NCI-H2171 treated with DMSO at 0.1 percent for 48 hours (cell line): Measurements from ENCODE around the gene AGO1.
"Not testable (repeated sequence)": the region's sequence is repeated elsewhere in the genome, so short reads cannot be mapped to it uniquely, and the experiment has no call there.

Experiments used
- DNase-seq: peaks from one replicate; lab custom pipeline; 2025; lab: John Stamatoyannopoulos, UW

AGO1 gene

DNA sequence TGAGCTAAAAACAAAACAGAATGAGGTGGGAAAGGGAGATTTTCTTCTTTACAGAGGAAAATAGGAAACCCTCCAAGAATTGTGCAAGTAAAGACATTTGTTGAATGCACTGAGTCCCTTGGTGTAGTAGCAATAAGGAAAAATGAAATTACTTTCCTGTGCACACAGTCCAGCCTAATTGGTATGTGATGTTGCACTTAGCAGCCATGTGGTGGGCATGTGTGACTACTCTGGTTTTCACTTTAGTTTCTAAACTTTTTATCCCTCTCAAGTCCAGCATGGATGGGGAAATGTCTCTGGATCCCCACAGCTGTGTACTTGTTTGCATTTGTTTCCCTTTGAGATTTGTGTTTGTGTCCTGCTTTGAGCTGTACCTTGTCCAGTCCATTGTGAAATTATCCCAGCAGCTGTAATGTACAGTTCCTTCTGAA is 40.8 kb downstream of the AGO1 start:
- no peak for DNase-seq

DNA sequence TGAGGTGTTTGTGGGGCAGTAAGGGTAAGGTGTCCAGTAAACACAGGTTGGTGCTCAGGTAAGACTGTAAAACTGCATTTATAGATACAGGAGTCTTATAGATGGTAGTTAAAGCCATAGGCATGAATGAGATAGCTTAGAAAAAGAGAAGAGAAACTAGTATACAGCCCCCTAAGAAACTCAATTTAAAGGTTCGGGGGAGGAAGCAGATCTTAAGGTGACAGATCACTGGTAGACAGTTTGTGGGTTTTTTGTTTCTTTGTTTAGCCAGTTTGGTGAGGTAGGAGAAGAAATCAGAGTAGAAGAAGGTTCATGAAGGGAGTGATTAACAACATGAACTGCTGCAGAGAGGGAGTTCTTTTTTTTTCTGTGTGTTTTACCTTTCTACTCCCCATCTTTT is 41.8 kb downstream of the AGO1 start:
- no peak for DNase-seq

DNA sequence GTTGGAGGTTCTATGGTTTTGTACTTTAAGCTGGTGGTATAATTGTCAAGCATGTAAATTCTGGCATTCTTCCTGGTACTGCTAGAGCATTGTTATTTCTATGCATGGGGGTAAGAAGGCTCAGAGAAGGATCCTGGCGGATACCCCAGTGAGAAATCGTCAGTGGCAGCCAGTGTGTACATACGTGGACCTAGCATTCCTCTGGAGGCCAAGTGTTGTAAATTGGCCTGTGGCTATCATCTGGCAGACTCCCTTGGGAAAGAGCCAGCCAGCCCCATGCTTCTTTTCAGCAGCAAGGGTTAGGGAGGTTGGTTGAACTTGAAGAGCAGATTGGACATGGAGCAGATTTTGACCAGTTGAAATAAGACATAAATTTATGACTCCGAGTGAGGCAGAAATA is 42.7 kb downstream of the AGO1 start:
- no peak for DNase-seq

DNA sequence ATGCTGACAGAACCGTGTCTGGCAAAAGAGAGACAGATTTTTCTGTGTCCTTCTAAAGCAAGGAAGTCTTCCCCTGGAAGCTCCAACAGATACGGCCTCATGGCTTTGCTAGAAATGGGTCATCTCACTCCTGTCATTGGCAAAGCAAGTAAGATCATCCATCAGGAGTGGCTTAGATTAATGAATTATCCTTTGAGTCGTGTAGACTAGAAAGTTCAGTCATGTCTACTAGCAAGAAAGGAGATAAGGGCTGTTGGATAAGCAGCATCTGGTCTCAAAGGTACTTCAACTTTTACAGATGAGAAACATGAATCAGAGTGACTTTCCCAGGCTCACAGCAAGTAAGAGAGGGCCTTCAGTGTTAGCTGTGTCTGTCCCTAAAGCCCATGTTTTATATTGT is 44.5 kb downstream of the AGO1 start:
- DNase-seq, result no peak

DNA sequence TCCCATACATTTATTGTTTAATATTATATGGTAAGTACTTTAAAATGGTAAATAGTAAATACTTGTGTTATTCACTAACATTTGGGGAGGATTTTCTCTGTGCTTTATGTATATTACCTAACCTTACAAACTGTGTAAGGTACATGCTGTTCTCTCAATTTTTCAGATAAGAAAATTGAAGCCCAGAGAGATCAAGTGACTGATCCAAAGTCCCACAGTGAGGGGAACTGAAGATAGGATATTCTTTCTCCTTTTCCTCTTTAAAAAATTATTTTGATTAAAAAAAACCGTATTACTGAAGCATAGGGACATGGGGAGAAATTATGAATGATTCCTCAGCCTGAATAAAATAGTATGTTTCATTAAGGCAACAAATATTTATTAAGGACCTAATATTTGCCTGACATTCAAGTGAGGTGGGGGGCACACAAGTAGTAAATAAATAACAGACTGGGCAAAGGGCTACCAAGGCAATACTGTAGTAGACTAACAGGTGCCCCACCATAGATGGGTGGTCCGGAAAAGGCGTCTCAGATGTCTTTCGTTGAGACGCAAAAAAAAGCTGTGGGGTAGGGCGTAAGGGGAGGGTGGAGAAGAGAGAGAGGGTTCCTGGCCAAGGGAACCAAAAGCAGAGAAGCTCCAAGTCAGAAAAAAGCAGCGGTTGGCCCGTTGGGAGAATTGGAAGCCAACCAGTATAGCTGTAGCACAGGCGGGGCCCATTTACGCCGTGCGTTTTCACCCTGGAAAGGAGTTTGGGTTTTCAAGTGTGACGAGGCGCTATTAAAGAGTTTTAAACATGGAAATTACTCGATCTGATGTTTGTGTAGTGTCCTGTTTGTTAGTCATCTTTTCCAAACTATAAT is 47.0 kb downstream of the AGO1 start:
- DNase-seq, result peak; percentile 78

DNA sequence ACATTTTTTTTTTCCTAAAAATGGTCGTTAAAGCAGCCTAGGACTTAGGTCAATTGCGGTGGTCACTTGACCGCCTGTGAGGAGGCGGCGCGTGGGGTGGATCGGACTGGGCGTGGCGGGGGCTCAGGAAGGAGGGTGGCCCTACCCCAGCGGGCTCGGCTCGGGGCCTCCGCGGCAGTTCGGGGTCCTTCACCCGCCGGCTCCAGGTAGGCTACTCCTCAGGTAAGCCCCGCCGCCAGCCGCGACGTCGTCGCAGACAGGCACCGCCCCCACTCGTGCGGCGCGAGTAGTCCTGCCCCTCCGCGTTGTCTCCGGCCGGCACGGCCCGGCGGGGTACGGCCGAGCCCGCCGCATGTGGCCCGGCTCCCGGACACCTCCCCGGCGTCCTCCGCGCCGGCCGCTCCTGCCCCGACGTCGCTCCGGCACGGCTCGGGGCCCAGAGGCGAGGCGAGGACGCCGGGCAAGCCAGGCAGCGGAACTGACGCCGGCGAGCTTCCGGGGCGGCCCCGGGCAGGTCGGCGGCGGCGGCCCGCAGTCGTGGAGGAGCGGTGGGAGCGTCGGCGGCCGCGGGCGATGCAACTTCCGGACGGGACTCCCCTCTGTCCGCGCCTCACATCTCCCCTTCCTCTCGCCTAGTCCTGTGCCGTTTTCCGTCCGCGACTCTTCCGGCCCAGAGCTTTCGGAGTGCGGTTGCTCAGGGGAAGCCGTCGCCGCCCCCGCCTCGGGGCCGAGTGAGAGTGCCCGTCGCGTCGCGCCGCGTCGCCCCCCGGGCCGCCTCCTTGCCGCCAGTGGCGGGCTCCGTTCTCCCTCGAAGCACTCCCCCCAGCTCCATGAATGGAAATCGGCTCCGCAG is 47.8 kb downstream of the AGO1 start, which contains the start of gene AGO3:
AGO3 (plus strand) TSS at position 513 of the 853 bp plus-strand sequence; CDS start at position 835, 322 bp downstream.
- DNase-seq, result peak; percentile 96

DNA sequence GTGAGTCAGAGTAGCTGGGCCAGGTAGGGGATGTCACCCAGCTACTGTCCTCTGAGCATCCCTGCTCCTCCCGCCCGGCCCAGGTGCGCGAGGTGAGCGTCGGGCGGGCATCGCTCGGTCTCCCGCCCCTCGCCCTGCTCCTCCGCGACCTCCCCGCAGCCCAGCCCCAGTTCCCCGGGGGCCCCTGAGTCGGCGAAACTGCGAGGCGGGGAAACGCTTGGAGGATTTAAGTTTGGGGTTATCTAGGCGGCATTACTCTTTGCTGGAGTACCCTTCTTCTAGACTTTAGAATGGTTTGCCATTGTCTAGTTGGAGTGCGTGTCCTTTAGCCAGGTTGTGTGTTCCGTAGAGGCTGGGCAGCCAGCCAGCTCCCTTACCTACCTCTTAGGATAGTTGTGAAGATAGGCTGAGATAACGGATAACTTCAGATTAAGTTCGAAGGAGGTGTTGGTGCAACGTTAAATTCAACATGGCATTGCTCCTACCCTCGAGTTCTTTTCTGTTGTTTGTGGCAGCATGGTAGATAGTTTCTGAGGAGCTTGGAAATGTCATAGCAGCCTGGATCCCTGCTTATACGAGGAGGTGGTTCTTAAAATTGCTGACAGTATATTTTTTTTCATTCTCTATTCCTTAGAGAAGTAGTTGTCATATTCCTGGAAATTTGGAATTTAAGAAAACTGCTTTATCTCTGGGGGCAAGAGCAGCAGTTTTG is 48.6 kb downstream of the AGO1 start:
- DNase-seq, result no peak

DNA sequence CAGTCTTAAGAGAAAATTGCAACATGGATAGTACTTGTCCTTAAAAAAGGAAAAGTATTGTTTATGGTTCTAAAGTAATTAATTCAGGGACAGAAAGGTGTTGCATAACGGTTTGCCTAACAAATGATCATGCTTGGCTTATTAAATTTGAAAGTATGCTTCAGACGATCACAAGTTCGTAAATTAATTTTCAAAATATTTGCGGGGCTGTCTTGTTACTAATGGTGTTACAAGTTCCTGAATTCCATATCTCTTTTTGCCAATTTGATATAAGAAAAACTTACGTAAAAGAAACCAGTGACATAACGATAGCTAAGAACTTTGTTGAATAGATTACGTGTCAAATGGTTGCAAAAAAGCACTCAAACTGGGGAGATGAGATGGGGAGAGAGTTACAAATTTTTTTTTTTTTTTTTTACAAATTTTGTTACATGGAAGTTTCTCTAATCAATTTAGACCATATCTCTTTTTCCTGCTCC is 49.2 kb downstream of the AGO1 start:
- DNase-seq, result no peak

DNA sequence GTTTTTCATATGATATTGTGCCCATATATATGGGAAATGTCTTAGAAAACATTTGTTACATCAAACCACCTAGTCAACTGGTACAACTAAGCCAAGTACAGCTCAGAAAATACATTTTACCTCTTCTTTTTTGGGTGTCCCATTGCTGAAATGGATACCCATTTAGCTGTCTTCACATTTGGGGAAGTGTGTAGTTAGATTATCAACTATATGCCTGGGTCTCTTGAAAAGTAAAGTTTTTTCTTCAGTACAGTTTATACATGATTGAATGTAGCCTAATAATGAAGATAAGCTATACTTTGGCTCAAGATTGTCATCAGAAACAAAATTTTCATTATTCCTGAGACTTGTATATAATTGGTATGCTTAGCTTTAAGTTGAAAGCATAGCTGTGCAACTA is 49.9 kb downstream of the AGO1 start:
- DNase-seq, result no peak

DNA sequence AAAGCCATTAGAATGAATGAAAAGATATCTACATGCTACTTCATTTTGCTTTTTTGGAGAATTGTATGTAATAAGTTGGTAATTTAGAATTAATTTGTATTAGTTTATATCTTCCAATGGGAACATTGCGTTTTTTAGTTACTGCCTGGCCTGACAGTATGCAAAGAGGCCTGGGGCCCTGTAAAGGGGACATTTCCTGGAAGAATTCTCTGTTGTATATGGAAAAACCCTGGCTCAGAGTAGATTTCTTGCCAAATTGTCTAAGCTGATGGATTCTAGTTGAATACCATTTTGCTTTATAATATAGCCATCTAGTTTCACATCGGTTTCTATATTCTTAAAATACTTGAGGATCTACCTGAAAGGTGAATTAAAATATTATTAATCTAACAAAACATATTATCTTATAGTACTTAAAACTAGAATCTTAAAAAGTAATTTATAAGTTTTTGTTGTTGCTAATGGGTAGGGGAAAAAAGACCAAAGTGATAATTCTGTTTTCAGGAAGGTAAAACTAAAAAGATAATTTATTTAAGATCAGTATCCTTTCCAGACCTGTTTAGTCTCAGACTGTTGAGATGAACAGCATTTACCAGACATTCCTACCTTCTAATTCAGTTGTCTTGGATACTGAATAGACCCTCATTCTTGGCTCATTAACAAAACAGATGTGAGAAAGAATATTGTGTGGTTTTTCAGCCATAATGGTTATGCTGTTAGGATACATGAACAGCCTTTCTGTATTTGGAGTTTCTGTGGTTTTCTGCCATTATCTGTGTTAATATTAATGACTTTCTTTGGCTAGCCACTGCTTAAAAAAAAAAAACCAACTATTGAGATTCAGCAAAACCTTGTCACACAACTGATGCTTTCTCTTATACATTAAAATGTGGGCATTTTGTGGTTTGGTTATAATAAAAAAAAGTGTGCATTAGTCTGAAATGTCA is 52.7 kb downstream of the AGO1 start:
- DNase-seq, result no peak

DNA sequence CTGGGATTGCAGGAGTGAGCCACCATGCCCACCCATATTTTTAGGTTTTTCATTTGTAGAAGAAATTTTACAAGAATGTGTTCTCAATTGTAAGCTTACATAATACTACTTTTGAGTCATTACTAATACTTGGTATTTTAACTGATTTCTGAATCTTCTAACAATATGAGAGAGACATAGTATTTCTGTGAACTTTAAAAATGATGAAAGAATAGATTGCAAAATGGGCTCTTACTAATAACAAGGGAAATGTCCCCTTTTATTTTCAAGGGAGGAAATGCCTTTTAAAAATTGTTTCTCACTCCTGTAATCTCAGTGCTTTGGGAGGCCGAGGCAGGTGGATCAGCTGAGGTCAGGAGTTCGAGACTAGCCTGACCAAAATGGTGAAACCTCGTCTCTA is 53.8 kb downstream of the AGO1 start:
- DNase-seq, result no peak

DNA sequence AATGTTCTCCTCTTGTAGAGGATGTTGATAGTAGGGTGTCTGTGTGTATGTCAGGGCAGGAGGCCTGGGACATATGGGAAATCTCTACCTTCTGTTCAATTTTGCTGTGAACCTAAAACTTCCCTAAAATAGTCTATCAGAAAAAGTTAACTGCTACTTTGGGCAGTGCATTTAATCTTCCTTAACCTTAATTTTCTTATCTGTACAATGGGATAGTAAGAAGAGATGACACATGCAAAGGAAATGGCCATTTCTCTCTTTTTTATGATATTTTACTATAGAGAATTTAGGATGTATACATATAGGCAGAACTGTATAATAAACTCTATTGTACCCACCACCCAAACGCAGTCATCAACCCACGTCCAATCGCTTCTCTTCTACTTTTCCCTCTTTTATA is 56.5 kb downstream of the AGO1 start:
- no peak for DNase-seq

DNA sequence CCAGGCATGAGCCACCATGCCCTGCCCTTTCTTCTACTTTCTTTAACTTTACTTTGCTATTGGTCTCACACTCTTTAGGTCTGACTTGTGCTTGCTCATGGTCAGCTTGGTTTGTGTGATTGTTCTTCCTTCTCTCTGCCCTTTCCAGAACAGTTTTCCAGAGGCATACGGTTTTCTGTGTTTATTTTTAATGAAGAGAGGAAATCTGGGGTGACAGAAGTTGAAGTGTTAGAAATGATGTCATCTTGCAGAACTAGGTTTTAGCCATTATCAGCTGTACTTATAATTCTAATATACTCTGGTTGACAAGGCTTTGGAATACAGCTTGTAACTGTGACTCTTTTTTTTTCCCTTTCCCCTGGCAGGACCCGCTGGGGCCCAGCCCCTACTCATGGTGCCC is 62.3 kb downstream of the AGO1 start:
- DNase-seq, result no peak

DNA sequence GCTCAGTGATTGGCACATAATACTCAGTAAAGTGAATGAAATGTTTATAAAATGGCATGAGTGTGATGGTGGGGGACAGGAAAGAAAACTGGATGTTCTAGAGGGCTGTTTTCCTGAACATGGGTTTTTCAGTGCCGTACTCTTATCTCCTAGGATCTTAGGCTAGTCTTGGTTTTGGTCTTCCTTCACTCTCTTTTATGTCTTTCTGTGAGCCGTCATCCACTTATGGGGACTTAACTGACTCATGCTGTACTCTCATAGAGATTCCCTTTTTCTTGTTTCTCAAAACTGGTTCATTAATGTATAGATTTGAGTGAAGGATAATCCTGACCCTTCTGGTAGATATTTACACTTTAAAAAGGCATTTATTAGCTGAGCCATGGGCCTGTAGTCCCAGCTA is 64.5 kb downstream of the AGO1 start:
- no peak for DNase-seq

DNA sequence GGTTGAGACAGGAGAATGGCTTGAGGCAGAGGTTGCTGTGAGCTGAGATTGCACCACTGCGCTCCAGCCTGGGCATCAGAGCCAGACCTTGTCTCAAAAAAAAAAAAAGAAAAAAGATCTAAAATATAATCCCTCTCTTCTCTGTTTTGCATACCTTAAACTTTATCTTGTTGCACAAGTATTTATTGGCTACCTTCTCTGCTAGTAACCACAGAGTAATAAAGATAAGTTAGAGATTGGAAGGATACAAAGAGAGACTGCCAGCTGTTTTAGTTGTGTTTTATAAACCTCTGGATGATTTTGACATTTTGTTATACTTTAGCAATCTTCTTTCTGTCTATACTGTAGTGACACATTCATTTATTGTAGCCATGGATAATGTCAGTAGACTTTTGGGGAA is 75.5 kb downstream of the AGO1 start:
- no peak for DNase-seq

DNA sequence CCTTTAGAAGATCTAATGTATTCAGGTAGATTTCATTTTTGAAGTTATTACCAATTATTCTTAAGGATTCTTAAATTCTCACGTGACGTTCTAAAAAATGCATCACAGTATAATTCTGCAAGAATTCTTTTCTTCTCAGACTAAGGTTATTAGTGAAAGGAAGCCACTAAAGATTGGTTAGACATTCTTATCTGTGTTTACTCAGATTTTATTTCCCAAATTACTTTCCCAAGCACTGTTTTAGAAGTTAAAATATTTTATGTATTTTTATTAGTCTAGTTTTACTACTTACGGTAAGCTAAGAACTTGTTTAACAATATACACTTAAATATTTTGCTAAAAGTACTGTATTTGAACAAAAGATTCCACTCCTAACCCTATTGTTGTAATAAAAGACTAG is 76.3 kb downstream of the AGO1 start:
- DNase-seq, result no peak

DNA sequence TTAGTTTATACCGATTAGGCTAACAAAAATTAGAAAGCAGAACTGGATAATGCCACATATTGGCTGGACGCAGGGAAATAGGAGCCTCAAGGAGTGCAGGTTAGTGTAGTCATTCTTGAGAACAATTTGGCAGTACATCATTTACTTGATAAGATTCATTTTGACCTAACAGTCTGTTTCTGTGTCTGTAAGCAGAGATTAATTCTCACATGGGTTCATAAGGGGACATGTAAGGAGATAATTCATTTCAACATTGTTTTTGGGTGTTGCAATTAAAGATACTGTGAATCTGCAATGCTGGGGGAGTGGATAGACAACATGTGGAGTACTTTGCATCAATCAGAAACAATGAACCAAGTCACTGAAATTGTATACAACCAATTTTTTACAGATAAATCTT is 79.9 kb downstream of the AGO1 start:
- no peak for DNase-seq

DNA sequence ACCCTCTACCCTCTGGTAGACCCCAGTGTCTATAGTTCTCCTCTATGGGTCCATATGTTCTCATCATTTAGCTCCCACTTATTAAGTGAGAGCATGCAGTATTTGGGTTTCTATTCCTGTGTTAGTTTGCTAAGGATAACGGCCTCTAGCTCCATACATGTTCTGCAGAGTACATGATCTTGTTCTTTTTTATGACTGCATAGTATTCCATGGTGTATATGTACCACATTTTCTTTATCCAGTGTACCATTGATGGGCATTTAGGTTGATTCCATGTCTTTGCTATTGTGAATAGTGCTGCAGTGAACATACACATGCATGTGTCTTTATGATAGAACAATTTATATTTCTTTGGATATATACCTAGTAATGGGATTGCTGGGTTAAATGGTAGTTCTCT is 81.3 kb downstream of the AGO1 start:
- DNase-seq, result not testable (repeated sequence)

DNA sequence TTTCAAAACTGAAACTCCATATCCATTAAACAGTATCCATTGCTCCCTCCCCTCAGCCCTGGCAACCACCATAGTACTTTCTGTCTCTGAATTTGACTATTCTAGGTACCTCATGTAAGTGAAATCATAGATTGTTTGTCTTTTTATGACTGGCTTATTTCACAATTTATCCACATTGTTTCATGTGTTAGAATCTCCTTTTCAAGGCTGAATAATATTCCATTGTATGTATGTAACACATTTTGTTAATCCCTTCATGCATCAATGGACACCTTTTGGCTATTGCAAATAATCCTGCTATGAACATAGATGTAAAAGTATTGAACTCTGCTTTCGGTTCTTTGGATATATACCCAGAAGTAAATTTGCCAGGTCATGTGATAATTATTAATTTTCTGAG is 85.4 kb downstream of the AGO1 start:
- no peak for DNase-seq

DNA sequence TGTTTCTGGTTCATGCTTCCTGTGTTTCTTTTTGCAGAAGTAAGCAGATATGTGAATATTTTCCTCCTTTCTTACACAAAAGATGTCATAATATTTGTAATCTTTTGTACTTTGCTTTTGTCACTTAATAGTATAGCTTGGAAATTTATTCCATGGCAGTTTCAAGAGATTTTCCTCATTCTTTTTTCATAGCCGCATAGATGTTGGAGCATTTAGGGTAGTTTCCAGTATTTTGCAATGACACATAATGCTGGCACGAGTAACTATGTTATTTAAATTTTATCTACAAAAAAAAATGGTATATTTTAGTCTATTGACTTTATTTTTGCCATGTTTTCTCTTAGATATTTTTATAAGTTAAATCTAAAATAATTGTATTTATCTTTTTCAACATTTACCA is 88.6 kb downstream of the AGO1 start:
- DNase-seq, result no peak

DNA sequence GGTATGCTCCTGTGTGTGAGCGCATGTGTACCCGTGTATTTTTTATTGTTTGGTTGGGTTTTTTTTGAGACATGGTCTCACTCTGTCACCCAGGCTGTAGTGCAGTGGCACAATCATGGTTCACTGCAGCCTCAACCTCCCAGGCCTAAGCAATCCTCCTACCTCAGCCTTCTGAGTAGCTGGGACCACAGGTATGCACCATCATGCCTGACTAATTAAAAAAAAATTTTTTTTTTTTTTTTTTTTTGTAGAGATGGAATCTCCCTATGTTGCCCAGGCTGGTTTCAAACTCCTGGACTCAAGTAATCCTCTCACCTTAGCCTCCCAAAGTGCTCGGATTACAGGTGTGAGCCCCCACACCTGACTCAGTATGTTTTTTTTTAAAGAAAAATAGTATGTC is 89.6 kb downstream of the AGO1 start:
- not testable (repeated sequence) for DNase-seq
